IPS DF 4.7 (cell line): Measurements from ENCODE around the gene PCGF2.

Experiments used
- DNase-seq: peaks from one replicate; pipeline ENCODE4 v3.0.0-alpha.2; 2013; ENCODE audit warnings: low spot score; ENCODE audit errors: extremely low read depth

PCGF2 gene

DNA sequence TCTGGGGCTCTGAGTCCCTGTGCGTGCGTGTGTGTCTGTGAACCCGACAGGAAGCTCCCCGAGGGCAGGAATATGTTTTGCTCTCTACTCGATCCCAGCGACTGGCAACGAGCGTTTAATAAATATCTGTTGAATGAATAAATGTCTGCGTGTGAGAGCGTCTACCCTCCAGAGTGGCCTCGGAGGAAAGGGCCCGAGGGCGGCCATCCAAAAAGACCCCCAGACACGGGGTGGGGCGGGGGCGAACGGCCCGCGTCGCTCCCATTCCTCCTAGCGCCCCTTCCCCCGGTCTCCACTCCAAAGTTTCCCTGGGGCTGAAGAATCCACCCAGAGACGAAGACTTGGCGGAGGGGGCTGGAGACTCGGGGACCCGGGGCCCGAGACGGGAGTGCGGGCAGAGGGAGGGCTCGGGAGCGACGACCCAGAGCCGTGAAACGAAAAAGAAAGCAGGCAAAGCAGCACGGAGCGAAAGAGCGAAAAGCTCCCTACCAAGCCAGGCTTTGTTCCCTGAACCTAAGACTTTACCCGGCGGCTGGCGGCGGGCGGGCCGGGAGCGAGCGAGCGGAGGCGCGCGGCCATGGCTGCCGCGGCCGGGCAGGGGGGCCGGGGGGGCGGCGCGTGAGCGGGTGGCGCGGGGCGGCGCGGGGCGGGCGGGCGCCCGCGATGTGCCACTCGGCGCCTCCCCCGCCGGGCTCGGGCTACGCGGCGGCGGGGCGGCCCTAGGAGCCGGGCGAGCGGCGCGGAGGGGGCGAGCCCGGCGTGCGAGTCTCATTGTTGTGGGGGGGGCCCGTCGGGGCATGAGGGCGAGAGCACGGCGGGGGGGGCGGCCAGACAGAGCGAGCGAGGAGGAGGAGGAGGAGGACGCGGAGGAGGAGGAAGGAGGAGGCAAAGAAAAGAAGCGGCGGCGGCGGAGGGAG, 43.3 kb downstream of the PCGF2 start, which contains the start of gene MLLT6:
Gene MLLT6 (plus strand): TSS at position 668 of the 917 bp plus-strand sequence. CDS start 360 bp downstream, outside the sequence.
- no peak for DNase-seq

GRCh38 chr17:38703742-38704605, 44.2 kb downstream of the PCGF2 start:
- peak; percentile 82 for DNase-seq

DNA sequence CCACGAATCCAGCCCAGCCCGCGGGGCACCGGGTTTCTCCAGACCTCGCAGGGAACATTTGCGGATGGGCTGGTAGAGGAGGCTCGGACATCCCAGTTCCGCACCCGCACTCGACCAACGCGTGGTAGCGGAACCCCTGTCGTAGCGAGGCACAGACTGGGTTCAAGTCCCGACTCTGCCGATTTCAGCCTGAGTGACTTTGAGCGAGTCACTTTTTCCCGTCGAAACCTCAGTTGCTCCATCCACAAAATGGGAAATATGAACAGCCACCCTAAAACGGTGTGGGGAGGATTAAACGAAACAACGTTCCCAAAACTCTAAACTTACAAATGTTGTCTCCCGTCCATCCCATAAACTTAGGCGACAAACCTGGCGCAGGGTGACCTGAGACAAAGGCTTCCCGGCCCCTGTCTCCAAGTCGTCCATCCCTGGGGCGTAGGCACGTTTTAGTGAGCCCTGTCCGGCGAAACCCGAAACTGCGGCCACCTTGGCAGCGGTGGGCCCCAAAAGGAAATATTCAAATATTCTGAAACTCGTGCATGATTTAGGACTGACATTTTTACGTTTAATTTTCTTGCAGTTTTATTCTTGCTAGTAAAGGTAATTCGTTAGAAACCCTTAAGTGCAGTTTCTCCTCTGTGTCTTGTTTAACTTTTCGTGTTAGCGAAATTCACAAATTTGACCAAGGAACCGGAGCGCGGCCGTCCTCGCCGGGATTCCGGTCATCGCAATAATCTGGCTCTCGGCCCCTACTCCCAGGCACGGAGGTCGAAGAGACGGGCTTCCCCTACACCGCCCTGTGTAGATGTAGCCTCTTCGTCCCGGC, 45.0 kb downstream of the PCGF2 start:
- no peak for DNase-seq

DNA sequence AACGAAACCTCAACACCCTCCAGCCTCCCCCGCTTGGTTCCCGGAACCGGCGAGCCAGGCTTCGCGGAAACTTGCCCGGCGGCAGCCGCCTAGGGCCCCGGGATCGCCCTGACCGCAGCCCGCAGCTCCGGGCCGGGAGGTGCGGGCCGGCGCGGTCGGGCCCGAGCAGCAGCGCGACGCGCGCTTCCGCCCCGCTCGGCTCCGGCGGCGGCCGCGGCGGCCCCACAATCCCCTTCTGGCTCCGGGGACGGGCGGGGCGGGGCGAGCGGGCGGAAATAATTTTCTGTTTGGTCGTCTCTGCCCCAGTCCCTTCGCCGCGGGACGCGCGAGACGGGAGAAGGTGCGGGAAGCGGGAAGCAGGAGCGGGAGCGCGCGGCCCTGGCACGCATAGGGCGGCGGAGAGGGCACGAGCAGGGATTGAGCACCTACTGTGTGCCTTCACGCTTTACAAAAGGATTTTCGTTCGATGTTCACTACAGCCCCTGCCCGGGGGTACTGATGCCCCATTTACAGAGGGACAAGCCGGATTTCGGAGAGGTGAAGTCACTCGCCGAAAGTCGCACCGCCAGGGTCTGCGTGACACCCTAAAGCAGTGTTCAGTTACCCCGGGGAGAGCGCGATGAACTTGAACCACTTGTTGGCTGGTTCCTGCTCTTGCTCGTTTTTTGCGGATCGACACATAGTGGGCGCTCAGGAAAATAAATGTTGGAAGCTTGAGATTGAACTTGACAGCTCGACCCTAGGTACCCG, 45.8 kb downstream of the PCGF2 start:
- no peak for DNase-seq

DNA sequence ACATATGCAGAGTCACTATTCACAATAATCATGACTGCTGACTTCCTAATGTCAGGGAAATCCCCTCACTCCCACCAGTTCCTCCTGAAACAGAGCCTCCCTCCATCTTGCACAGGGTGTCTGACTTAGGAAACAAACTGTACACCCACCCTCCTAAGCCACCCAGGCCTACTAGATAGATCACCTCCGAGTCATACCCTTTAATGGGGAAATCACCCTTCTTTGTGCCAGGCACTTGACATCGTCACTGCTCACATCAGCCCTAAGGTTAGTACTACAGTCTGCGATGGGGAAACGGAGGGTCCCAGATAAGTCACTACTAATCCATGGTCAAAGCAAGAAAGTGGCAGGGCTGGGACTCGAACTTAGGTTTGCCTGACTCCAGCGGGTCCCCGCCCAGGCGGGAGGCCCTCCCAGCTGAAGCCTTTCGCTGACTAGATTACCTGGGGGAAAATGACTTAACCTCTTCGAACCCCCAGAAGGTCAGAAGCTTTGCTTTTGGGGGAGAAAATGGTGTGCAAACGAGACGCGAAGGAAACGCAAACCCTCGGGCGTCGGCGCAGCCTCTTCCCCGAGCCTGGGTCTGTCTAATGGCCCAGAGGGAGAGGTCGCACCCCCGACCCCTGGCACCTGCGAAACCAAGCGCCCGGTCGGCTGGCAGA, 46.5 kb downstream of the PCGF2 start:
- DNase-seq: no peak

DNA sequence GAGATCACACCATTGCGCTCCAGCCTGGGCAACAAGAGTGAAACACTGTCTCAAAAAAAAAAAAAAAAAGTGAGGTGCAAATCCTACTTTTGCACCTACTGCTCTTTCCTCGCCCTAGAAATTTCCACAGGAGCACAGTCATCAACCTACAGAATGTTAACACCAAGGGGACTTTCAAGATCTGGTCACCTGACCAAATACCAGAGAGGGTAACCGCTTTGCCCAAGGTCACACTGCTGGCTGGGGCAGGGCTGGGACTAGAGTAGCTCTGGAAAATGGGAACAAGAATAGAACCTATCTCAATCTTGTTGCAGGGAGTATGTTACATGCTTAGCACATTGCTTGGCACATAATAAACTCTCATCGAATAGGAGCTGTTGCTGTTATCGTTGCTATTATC, 49.4 kb downstream of the PCGF2 start:
- no peak for DNase-seq

DNA sequence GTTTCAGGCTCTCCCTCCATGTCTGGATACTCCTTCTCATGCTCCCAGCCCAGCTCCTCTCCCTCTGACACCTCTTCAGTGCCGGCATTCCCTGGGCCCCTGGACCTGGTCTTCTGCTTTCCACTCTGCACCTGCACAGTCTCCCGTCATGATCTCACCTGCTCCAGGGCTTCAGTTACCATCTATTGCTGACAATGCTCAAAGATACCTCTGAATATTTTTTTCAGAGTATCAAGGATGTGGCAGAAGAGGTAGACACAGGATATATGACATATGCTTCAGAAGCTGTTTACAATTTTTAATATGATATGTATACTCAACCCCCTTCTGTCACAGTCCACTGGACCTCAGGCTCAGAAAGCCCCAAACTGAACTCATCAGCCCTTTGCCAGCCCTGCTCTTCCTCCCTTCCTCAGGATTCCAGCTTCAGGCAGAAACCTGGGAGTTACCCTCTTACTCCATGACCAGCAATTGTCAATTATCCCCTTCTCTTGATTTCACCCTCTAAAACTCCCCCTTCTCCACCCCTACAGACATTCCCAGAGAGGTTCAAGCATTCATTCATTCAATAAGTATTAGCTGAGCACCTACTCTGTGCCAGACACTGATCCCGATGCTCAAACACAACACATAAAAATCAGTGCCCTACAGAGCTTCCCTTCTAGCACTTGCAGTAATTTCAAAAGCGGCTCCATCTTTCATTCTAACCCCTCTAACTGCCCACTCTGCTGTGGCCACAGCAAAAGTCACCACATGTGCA, 50.9 kb downstream of the PCGF2 start:
- DNase-seq: no peak

GRCh38 chr17:38693700-38694329, 54.3 kb downstream of the PCGF2 start:
- no peak for DNase-seq

DNA sequence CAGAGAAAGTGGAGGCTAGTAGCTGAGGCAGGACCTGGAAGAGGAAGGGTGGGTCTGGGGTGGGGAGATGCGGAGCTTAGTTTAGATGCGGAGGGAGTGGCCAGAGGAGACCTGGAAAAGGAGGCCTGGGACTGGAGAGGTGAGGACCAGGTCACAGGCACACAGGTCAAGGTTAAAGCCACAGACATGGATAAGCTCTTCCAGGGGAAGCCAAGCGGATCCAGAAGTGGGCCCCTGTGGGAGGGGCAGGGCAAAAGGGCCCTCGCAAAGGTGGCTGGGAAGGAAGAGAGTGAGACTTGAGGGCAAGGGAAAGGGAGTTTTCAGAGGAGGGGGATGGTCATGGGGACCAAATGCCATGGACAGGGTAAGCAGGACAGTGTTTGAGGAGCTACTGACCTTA, 57.0 kb downstream of the PCGF2 start:
- no peak for DNase-seq

GRCh38 chr17:38690386-38690785, 57.8 kb downstream of the PCGF2 start:
- DNase-seq: no peak

GRCh38 chr17:38687286-38687685, 60.9 kb downstream of the PCGF2 start:
- DNase-seq: no peak

GRCh38 chr17:38685491-38685890, 62.6 kb downstream of the PCGF2 start:
- no peak for DNase-seq
